NCI-H2227 (cell line): Measurements from ENCODE around the gene ORMDL2.

Experiments used
- DNase-seq: peaks from one replicate; lab custom pipeline; 2025; ENCODE audit not compliant: unreplicated experiment; lab: John Stamatoyannopoulos, UW

The ORMDL2 gene

DNA sequence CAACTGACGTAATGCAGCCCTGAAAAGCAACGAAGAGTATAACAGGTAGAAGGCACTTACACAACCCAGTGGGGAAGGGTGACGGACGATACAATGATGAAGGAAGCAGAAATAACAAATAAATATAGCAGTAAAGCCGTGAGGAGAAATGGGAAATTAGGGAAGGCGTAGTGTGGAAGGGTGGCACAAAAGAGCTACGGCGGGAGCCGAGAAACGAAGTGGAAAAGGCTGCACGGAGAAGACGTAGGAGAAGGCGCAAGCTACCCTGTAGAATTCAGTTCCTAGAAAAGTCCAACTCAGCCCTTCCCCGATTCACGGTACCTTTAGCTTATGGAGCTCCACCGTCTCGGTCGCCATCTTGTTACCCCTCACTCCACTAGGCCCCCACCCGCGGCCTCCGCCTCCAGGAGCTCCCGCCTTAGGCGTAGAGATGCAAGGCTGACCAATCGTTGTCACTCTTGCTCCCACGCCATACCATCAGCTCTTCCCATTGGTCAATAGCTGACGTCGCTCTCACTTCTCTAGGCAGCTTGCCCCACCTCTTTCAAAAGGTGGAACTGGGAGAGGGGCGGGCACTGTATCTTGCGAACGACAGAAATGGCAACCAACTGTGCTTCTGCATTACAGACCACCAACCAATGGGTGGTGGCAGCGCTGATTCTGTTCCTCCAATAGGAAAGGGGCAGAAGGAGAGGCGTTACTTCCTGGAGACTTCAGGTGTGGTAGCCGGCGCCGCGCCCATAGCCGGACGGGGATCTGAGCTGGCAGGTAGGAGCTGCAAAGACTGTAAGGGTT lies at the start of gene ORMDL2, which contains the start of gene SARNP:
ORMDL2 (plus strand) TSS at position 697 of the 795 bp plus-strand sequence. CDS start 959 bp downstream, outside the sequence.
SARNP (minus strand) TSS at position 380 of the 795 bp plus-strand sequence; CDS start at position 357, 23 bp downstream.
- peak; percentile 98 for DNase-seq

- peak; percentile 18 for DNase-seq
Measured at GRCh38 chr12:55771736-55772135, 46.1 kb upstream of the ORMDL2 start.

GRCh38 chr12:55777856-55778255 lies 40.0 kb upstream of the ORMDL2 start:
- DNase-seq = no peak

DNA sequence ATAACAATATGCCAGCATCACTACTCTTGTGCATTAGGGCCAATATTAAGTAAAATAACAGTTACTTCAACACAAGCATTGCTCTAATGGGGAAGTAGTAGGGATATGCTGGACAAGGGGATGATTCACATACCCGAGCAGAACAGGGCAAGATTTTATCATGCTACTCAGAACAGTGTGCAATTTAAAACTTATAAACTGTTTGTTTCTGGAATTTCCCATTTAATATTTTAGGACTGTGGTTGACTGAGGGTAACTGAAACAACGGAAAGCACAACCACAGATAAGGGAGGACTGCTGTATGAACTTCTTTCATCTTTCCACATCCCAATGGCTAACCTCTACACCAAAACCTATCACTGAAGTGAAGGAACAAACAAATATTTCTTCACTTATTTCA lies 37.2 kb upstream of the ORMDL2 start:
- DNase-seq = no peak

GRCh38 chr12:55788546-55788945 lies 29.3 kb upstream of the ORMDL2 start:
- no peak for DNase-seq

GRCh38 chr12:55789171-55789570 lies 28.7 kb upstream of the ORMDL2 start:
- no peak for DNase-seq

DNA sequence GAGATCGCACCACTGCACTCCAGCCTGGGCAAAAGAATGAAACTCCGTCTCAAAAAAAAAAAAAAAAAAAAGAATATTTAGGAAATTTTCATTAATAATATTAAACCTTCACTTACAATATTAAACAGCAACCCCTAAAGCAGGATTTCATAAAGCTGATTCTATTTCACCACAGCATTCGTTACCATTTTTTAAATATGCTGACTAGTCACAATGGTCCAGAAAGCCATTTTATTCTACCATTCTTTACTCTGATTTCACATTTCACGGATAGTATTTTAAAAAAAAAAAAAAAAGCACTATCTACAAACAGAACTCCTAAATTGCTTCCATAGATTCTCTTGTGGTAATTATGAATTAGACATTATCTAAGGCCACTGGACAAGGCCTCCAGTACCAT lies 27.9 kb upstream of the ORMDL2 start:
- DNase-seq = no peak

DNA sequence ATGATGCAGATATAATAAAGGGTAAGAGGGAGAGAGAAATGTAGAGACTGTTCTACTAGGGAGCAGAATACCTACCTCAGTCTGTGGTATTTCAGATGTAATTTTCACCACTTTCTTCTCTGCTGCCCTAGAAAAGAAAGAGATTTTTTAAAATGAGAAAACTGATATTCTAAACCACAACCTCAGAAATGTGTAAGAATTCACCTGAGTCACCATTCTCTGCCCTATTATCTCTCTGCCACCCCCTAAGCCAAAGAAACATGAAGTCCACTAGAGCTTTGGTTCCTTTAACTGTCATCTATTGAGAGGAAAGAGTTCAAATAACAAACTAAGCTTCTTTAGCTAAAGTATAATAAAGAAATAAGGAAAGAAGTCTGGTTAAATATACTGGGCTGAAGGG lies 21.9 kb upstream of the ORMDL2 start:
- DNase-seq = no peak

DNA sequence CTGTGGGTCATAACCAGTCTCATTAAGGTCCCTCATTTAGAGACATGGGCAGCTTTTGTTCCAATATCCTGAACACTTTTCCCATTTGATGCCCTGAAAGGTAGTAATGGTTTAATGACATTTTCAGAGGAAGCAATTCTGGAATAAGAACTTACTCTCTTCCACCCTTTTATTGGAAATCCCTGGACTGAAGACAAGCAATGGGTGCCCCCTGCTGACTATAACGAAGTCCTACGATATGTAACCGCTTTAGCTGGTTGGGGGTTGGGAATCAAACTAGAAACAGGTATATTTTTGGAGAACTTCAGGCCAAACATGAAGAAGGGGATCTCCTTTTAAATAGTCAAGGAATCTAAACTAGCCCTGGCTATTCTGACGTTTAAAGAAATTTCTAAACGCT lies 20.8 kb upstream of the ORMDL2 start:
- DNase-seq = peak; percentile 57

- no peak for DNase-seq
Measured at GRCh38 chr12:55797550-55797949, 20.3 kb upstream of the ORMDL2 start.

DNA sequence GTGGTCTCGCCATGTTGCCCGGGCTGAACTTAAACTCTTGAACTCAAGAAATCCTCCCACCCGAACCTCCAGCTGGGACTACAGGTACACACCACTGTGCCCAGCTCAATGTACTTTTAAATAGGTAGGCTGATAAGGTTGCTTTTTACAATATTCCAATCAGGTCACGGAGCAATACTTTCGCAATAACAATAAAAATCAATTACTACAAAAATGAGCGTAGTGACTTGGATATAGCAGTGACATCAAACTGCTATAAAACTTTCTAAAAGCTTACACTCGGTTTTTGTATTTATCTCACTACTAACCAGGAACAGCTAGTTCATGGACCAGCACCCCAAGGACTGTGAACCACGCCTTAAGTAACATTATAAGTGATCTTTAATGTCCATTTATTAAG lies 10.9 kb upstream of the ORMDL2 start:
- DNase-seq = no peak

GRCh38 chr12:55809274-55809673 lies 8.6 kb upstream of the ORMDL2 start:
- DNase-seq = no peak

DNA sequence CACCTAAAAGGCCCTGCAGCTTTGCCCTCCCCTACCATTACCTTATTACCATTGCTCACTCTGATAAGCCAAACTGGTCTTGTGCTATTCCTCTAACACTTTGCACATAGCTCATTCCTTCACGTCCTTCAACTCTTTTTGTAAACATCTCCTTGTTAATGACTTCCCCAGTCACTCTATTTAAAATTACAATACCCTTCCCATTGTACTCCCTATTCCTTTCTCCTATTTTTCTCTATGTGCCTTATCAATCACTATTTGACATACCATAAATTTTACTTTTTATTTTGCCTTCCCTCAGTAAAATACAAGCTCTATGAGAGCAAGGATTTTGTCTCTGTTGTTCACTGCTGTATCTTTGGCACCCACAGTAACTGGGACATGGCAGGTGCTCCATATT lies 5.8 kb upstream of the ORMDL2 start:
- no peak for DNase-seq

DNA sequence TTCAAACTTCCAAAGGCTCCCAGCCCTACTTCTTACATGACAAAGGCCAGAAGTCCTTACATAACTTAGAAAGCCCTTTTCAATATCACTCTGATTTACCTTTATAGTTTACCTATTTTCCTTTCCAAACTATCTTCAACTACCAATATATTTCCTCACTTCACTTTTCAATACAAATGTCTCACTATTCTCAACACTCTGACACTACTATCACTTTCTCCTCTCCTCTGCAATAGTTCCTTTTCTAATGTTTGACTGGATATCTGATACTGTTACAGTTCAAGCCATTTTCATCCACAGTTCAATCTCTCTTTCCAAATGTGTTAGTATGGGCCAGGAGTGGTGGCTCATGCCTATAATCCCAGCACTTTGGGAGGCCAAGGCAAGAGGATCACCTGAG lies 3.6 kb upstream of the ORMDL2 start:
- no peak for DNase-seq

DNA sequence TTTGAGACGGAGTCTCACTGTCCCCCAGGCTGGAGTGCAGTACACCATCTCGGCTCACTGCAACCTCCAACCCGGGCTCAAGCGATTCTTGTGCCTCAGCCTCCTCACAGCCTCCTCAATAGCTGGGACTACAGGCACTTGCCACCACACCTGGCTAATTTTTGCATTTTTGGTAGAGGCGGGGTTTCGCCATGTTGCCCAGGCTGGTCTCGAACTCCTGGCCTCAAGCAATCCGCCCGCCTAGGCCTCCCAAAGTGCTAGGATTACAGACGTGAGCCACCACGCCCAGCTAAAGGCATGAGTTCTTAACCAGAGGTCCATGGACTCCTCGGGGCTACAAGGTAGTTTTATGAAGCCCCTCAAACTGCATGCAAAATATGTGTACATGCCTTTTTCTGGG lies 2.4 kb upstream of the ORMDL2 start:
- DNase-seq = no peak

GRCh38 chr12:55816881-55817344 lies 928 bp upstream of the ORMDL2 start:
- peak; percentile 7 for DNase-seq

DNA sequence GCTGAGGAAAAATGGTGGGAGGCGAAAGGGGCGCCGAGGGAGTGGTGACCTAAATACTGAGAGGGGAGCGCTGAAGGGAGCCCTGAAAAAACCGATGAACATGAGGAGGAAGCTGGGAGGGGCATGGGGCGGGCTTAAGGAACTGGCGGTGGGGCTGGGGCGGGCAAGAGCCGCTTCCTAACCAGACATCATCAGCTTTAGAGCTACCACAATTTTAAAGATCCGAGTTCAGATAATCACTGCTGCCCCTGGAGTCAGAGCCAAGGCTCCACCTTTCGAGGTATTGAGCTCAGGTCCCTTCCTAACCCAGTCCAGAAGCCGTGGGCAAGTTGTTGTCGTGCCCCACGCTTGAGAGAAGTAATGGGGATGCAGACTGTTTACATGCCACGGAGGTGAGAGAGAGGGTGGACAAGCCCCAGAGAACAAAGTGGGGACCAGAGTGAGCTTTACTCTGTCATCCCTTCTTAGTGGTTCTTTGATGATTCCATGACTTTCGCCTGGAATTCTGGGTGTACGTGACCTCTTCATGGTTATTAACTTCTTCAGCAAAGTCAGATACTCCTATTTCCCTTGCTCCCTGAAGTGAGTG lies 393 bp downstream of the ORMDL2 start:
- no peak for DNase-seq

DNA sequence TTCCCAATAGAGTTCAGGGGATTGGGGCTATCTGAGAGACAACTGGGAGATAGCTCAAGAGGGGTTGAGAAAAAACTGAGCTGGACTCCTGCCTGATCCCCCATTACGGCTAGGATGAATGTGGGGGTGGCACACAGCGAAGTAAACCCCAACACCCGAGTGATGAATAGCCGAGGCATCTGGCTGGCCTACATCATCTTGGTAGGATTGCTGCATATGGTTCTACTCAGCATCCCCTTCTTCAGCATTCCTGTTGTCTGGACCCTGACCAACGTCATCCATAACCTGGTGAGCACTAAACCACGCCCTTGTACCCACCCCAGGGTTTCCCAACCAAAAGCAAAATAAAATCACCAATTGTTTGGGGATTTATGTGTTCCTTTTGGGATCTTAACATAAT lies 1.0 kb downstream of the ORMDL2 start:
- DNase-seq = no peak

- DNase-seq = no peak
Measured at GRCh38 chr12:55820679-55821078, 2.8 kb downstream of the ORMDL2 start.

- DNase-seq = no peak
Measured at GRCh38 chr12:55822228-55822627, 4.4 kb downstream of the ORMDL2 start.

- DNase-seq = no peak
Measured at GRCh38 chr12:55823419-55823818, 5.6 kb downstream of the ORMDL2 start.

- no peak for DNase-seq
Measured at GRCh38 chr12:55824726-55825125, 6.9 kb downstream of the ORMDL2 start.
